Activated CD4-positive, alpha-beta T cell treated with anti-CD3 and anti-CD28 coated beads, Interleukin-2, amount 50 U/mL, for 24 hours (primary cell): Measurements from ENCODE around the gene PIK3CB.
"Not testable (repeated sequence)": the region's sequence is repeated elsewhere in the genome, so short reads cannot be mapped to it uniquely, and the experiment has no call there.

ENCODE experiments used
- DNase-seq, 2 donors: peaks; one replicate each; pipeline ENCODE4 v3.0.0-alpha.2; 2020; ENCODE audit warnings: low read depth in 1 of 2, low spot score in 1 of 2

Gene PIK3CB

DNA sequence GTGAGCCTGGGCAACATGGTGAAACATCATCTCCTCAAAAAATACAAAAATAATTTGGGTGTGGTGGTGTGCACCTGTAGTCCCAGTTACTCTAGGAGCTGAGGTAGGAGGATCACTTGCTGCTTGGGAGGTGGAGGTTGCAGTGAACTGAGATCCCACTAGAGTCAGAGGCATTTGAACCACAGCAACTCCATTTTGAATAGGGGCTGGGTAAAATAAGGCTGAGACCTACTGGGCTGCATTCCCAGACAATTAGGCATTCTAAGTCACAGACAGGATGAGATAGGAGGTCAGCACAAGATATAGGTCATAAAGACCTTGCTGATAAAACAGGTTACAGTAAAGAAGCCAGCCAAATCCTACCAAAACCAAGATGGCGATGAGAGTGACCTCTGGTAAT is 12.1 kb upstream of the PIK3CB start:
- DNase-seq, result not testable (repeated sequence)

DNA sequence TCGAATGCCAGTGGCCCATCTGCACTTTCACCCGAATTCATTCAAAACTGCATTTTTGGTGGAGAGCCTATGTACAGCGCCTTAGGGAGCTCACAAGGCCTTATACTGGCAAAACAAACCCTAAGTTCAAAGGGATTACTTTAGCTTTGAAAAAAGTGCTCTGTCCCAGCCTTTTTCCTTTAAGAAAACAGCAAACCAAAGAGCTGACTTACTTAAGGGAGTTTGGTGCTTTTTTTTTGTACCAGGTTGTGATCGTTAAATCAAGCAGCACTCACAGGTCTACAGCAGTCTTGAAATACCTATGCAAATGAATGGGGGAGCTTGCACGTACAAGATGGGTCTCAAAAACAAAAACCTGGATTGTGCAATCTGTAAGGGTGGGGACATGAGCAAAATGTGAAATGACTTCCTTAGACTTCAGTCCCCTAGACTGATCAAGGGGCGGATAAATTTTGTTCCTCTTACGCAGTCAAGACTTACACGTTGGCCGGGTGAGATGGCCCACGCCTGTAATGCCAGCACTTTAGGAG is 11.6 kb upstream of the PIK3CB start:
- DNase-seq, result no peak

DNA sequence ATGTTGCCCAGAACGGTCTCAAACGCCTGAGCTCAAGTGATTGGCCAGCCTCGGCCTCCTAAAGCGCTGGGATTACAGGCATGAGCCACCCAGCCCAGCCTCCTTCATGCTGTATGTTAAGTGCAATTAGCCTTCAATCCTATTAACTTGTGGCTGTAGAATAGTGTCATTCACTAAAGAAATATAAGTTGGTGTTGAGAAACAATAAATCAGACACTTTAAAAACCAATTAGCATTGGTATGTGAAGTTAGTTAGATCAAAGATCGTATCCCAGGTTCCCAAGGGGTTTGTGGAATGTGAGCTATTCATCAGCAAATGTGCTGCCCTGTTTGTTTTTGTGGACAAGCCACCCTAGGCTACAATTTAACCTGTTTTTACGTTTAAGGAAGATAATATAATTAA is 11.0 kb upstream of the PIK3CB start:
- no peak for DNase-seq

DNA sequence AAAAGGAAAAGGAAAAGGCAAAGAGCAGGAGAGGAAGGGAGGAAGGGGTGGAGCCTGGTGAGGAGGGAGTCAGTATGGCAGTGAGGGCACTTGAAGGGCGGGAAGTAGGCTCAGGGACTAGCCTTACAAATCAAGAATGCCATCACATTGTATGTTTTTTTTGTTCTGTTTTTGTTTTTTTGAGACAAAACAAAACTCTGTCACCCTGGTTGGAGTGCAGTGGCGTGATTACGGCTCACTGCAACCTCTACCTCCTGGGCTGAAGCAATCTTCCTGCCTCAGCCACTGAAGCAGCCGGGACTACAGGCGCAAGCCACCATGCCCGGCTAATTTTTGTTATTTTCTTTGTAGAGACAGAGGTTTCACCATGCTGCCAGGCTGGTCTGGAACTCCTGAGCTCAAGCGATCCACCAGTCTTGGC is 10.5 kb upstream of the PIK3CB start:
- no peak for DNase-seq

DNA sequence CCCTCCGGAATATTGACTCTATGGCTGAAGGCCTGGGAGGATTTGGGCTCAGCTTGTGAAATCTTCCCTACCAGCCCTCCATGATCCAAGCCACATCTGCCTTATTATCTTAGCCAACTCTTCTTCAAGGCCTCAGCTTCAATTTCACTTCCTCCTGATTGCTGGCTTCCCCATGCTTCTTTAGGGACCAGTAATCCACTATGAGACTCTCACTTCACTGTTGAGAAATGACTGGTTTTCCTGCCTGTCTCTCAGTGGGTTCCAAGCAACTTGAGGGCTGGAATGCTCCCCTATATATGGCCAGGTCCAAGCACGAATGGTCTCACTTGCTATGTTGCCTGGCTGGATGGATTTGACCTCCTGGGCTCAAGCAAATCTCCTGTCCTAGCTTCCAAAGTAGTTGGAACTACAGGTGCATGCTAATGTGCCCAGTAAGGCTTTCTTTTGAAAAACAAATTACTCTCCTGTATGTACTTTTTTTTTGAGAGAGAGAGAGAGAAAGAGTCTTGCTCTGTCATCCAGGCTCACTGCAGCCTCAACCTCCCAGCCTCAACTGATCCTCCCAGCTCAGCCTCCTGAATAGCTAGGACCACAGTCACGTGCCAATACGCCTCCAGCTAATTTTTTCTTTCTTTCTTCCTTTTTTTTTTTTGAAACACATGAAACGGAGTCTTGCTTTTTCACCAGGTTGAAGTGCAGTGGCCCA is 7.9 kb upstream of the PIK3CB start:
- DNase-seq, result no peak

DNA sequence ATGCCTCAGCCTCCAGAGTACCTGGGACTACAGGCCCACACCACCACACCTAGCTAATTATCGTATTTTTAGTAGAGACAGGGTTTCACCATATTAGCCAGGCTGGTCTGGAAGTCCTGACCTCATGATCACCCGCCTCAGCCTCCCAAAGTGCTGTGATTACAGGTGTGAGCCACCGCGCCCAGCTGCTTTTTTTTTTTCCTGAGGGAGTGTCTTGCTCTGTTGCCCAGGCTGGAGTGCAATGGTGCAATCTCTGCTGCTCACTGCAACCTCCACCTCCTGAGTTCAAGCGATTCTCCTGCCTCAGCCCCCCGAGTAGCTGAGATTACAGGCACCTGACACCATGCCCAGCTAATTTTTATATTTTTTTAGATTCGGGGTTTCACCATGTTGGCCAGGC is 3.7 kb upstream of the PIK3CB start:
- not testable (repeated sequence) for DNase-seq

DNA sequence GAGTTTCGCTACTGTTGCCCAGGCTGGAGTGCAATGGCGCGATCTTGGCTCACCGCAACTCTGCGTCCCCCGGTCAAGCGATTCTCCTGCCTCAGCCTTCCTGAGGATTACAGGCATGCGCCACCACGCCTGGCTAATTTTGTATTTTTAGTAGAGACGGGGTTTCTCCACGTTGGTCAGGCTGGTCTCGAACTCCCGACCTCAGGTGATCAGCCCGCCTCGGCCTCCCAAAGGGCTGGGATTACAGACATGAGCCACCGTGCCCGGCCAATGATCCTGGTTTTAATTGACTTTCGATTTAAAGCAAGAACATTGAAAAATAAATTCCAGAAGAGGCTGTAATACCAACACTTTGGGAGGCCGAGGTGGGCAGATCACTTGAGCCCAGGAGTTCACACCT is 1.1 kb upstream of the PIK3CB start:
- not testable (repeated sequence) for DNase-seq

DNA sequence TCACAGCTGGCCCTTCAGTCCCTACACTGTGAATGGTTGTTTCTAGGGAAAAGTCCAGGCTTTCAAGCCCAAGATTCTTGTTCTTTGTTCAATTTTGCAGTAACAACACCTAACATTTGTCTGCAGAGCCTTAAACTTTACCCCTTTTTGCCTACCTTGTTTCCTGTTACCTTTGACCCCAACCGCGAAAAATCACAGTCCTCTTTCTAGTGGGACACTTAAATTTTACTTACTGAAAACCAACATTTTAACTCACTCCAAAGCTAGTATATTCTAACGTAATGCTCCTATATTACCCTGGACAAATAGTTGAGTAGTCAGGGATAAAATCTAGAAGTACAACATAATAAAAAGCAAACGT is 649 bp upstream of the PIK3CB start:
- no peak for DNase-seq

DNA sequence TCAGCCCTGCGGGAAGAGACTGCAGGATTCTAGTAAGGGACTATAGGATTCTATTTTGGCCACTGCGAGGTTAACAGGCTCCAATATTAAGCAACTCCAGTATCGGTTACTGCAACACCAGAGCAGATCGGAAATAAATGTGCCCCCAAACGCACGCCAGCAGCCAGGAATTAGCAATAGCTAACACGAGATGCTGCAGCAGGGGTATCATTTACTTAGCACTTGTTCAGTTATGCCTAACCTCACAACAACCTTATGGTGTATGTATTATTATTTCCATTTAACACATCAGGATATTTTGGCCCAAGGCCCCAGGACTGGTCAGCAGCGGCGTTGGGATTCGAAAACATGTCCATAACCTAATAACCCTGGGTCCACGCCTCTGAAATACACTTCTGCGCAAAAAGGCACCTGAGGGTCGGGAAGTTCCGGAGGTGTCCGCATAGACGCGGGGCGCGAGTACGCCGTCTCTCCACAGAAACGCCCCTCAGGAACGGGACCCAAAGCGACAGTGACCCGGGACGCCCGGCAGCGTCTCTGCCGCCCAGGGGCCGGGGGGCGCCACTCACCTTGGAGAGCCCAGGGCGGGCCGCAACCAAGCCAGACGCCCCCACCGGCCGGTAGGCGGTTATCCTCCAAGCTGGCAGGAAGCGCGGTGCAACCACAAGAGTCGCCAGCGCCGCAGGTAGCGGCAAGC is 681 bp downstream of the PIK3CB start:
- peak; percentile 22 to 26 for DNase-seq

DNA sequence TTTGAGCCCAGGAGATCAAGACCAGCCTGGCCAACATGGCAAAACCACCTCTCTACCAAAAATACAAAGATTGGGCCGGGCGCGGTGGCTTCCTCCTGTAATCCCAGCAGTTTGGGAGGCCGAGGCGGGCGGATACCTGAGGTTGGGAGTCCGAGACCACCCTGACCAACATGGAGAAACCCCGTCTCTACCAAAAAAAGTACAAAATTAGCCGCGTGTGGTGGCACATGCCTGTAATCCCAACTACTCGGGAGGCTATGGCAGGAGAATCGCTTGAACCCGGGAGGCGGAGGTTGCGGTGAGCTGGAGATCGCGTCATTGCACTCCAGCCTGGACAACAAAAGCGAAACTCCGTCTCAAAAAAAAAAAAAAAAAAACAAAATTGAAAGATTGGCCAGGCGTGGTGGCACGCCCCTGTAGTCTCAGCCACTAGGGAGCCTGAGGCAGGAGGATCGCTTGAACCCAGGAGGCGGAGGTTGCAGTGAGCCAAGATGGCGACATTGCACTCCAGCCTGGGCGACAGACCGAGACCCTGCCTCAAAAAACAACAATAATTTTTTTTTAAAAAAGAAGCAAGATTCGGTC is 2.2 kb downstream of the PIK3CB start:
- DNase-seq, result not testable (repeated sequence)

DNA sequence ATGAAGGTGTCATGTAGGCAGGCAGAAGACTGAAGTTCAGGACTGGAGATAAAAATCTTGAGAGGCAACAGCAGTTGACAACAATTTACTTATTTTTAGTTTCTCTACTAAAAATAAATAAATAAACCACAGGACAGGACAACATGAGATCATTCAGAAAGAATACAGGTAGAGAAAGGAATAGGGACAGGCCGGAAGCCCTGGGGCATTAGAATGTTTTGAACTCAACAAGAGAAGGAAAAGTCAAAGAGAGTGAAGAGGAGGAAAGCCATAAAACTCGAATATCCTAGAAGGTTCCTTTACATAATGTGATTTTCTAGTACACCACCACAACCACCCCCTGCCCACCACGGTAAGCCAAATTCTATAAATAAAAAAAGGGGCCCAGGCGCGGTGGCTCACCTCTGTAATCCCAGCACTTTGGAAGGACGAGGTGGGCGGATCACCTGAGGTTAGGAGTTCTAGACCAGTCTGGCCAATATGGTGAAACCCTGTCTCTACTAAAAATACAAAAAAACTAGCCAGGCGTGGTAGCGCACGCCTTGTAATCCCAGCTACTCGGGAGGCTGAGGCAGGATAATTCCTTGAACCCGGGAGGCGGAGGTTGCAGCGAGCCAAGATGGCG is 4.7 kb downstream of the PIK3CB start:
- no peak for DNase-seq

DNA sequence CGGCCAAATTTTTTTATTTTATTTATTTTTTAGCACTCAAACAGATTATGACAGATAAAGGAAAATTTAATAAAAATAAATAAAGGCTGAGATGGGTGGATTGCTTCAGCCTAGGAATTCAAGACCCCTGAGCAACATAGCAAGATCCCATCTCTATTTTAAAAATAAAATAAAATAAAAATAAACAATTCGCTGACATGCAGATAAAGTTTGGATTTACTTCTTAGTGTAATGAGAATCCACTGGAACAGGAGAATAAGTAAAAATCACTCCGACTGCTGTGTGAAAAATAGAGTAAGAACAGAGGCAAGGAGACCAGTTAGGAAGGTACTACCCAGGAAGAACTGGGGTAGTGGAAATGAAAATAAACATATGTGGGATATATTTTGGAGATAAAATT is 5.6 kb downstream of the PIK3CB start:
- DNase-seq, result no peak

DNA sequence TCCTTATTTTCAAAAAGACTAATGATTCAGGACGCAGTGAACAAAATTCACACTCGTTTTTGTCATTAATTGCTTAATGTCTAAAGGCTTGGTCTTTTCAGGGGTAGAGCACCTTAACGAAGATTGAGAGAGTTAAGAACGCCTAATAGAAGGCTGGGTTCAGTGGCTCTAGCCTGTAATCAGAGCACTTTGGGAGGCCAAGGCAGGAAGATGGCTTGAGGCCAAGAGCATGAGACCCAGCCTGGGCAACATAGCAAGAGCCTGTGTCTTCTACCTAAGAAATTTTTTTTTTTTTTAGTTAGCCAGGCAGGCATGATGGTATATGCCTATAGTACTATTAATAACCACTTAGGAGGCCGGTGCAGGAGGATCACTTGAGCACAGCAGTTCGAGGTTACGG is 7.5 kb downstream of the PIK3CB start:
- no peak for DNase-seq

DNA sequence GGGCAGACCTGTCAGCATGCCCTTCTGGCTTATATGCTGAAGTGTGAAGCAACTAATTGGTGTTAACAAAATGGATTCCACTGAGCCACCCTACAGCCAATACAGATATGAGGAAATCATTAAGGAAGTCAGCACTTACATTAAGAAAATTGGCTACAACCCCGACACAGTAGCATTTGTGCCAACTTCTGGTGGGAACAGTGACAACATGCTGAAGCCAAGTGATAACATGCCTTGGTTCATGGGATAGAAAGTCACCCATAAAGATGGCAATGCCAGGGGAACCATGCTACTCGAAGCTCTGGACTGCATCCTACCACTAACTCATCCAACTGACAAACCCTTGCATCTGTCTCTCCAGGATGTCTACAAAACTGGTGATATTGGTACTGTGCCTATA is 9.4 kb downstream of the PIK3CB start:
- no peak for DNase-seq

DNA sequence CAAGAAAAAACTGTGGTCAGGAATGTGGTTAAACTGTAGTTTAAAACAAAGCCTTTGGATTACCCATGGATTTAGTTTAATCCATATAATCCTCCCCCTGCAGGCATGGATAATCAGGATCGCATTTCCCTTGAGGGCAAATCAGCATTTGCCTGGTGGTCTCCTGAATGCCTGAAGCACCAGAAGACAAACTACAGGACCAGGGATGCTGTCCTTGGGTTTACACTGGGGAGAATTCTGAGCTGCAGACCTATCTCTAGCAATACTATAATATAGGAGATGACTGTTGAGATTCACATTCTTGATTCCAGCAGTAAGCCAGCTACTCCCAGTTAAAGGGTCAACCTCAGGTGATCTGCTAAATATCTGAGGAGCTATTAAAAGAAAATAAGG is 10.6 kb downstream of the PIK3CB start:
- no peak for DNase-seq

DNA sequence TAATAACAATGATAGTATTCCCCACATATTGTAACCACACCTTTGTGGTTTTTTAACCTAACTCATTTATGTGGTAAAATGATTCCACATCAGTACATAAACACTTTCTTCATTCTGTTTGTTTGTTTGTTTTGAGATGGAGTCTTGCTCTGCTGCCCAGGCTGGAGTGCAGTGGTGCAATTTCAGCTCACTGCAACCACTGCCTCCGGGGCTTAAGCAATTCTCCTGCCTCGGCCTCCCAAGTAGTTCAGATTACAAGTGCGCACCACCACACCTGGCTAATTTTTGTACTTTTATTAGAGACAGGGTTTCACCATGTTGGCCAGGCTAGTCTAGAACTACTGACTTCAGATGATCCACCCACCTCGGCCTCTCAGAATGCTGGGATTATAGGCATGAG is 14.3 kb downstream of the PIK3CB start:
- DNase-seq, result not testable (repeated sequence)

DNA sequence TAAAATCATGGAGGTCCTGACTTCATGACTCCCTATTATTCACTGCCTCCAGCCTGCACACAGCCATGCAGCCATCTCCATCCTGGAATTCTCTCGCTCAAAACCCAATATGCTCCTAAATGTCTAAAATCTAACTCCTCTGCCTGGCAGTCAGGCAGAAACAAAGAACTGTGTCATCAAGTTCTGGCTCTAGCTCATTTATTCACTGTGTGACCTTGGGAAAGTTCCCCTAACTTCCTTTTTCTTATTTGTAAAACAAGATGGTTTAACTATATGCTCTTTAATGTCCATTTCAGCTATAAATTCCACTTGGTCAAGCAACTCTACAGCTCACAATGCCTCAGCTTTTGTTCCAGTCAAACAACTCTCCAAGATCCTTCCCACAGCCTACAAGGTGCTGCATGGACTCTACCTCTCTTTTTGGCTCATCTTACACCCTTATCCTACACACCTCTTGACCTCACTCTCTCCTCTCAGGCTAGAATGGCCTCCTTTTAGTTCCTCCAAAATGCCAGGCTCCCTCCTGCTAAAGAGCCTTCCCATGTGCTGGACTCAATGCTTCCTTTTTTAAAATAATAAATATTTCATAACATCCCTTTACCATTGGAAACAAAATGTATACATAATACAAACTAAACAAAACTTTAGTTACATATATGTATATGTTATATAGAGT is 16.4 kb downstream of the PIK3CB start:
- DNase-seq, result no peak

DNA sequence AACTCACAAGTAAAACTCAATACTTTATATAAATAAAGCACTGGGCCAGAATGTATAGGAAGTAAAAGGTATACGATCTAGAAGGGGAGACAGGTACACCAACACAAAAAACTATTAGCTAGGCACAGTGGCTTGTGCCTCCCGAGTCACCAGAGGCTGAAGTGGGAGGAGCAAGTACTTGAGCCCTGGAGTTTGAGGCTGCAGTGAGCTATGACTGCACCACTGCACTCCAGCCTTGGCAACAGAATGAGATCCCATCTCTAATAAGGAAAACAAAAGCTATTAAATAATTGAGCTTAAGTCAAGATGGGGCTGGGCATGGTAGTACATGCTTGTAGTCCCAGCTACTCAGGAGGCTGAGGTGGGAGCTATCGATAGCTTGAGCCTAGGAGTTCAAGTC is 17.0 kb downstream of the PIK3CB start:
- DNase-seq, result no peak

DNA sequence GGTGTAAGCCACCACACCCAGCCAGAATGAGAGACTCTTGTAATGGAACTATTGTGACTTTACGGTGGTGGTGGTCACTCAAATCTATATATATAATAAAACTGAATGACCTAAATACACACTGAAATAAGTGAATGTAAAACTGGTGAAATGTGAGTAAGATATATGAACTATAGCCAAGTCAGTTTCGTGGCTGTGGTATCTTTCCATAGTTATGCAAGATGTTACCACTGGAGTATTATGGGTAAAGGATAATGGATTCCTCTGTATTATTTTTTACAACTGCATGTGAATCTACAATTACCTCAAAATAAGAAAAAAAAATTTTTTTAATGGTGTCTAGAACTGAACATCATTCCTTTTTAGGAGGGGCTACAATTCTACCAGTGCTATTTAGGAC is 21.9 kb downstream of the PIK3CB start:
- DNase-seq, result no peak

DNA sequence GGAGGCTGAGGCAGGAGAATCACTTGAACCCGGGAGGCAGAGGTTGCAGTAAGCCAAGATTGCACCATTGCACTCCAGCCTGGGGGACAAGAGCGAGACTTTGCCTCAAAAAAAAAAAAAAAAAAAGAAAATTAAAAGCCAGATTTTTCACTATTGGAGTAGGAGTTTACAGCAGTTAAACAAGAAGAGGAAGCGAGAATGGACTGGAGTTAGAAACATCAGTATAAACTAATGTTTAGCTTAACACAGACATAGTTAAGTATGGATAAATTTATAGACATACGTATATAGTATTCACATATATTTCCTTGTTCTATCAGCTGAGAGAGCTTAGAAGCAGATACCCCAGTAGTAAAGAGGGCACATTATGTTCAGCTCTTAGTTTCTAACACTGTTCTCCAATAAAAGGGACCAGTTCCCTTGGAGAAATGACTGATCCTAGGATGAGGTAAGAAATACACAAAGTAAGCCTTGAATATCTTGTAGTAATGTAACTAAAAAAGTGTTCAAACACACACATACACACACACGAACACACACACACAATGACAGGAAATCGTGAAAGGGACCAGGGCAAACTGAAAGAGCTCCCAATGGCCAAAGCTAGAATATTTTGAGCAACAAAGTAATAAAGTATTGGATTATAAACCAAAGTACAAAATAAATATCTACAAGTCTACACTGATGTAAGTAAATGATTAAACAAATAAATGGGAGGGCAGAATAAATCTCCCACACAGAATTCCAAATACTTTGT is 25.1 kb downstream of the PIK3CB start:
- DNase-seq, result no peak
